Measurements from ENCODE around the gene CCR4.
"Not testable (repeated sequence)": the region's sequence is repeated elsewhere in the genome, so short reads cannot be mapped to it uniquely, and the experiment has no call there.

Gene CCR4

DNA sequence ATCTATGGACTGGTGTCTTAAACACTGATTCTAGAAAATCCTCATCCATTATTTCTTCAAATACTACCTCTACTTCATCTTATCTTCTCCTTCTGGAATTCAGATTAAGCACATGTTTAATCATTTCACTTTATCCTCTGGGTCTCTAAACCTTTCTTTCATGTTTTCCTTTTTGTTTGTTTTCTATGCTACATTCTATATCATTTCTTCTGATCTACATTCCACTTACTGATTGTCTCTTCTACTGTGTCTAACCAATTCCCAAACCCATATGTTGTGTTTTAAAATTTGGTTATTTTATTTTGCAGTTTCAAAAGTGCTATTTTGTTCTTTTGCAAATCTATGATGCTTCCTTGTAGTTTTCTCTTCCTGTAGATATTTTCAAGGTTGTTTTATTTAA lies 31.7 kb downstream of the CCR4 start:
- DNase-seq (ENCODE audit: low read depth, low spot score) = no peak

DNA sequence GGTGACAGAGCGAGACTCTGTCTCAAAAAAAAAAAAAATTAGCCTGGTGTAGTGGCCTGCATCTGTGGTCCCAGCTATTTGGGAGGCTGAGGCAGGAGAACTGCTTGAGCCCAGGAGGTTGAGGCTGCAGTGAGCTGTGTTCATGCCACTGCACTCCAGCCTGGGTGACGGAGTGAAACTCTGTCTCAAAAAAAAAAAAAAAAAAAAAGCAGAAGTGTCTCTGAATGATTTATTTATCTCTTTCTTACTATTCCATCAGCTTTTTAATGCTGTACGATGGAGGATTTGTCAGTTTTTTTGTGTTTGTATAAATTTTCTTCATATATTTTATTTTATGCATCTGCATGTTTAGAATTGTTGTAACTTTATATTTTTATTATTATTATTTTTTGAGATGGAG lies 33.5 kb downstream of the CCR4 start:
- not testable (repeated sequence) for DNase-seq (ENCODE audit: low read depth, low spot score)

DNA sequence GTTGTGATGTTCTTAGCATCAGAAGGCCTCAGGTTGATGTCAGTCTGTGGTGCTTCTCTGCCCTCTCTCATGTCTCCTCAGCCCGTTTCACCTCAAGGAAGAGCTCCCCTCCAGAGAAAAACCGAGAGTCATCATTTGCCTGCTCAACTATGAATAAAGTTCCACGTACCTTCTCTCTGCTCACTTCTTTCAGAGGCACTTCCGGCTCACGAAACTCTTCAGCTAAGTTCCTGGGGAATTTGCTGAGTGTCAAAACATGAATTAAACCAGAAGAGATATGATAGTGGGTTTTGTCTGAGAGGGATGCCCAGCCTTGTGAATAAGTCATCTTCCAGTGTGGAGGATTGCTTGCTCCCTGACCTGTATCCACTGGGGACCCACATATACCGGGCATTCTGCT lies 37.7 kb downstream of the CCR4 start:
- DNase-seq (ENCODE audit: low read depth, low spot score) = no peak

DNA sequence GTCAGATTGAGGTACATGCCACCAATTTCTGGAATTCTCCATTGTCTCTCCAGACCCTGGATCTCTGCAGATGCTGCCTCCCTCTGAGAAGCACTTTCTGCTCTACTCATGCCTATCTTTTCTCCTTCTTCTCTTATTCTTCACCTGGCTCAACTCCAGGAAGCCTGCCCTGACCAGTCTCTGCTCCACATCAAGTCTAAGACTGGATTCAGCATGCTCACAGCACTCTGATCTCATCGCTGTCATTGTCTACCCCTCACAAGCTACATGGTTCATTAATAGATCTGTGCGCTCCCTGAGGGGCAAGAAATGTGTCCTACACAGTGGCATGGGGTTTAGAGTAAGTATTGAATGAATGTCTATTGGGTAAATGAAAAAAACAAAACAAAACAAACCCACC lies 38.7 kb downstream of the CCR4 start:
- DNase-seq (ENCODE audit: low read depth, low spot score) = no peak

DNA sequence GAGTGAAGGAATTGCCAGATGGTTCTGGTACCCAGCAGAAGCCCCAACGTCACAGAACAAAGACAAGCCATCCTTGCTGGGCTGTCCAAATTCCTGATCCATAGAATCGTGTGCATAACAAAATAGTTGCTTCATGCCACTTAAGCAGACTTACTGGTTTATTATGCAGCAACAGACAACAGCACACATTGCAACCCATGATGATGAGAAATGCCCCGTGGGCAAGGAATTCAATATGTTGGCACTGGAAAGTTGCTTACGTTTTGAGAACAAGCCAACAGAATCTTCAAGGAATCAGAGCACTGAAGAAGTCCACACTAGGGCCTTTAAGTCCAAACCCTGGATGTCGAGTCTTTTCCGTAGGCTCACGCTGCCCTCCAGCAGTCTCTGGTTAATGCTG lies 40.3 kb downstream of the CCR4 start:
- no peak for DNase-seq (ENCODE audit: low read depth, low spot score)

DNA sequence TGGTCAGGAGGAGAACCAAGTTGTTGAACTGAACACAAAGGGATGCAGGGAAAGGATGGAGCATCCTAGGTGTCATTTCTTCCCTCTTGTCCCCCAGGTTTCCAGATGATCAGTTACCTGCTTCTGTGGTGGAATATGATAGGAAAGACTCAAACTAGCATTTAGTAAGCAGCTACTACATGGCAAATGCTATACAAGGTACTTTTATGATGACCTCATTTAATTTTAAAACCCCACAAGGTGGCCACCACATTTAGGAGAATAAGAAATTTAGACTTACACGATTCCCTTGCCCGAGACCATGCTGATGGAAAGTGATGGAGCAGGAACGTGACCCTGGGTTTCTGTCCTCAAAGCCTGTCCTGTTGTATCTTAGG lies 40.9 kb downstream of the CCR4 start:
- no peak for DNase-seq (ENCODE audit: low read depth, low spot score)

DNA sequence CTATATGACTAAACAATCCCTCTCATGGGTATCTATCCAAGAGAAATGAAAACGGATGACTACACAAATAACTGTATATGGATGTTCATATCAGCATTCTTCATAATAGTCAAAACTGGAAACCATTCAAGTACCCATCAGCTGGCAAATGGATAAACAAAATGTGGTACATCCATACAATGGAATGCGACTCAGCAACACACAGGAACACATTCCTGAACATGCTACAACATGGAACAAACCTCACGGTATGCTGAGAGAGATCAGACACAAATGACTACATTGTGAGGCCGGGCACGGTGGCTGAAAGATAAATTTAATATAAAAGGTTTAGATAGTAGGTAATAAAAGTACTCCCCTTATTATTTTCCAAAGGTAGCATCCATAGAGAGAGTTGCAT lies 42.6 kb downstream of the CCR4 start:
- no peak for DNase-seq (ENCODE audit: low read depth, low spot score)

DNA sequence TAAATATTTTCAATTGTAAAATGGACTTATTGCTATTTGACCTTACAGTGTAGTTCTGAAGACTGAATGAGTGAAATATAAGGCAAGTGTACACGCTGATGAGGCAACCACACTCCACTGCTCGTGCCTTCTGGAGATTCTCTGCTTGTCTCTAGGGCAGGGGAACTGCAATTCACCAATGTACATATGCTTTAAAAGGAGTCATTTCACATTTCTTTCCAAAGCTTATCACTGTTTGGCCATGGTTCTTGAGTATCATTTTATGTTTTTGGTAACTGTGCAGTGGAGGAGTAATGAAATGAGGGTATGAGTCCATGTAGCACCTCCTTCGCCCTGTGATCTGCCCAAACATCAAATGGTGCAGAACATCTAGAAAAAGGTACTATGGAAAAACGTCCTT lies 43.7 kb downstream of the CCR4 start:
- DNase-seq (ENCODE audit: low read depth, low spot score) = no peak

DNA sequence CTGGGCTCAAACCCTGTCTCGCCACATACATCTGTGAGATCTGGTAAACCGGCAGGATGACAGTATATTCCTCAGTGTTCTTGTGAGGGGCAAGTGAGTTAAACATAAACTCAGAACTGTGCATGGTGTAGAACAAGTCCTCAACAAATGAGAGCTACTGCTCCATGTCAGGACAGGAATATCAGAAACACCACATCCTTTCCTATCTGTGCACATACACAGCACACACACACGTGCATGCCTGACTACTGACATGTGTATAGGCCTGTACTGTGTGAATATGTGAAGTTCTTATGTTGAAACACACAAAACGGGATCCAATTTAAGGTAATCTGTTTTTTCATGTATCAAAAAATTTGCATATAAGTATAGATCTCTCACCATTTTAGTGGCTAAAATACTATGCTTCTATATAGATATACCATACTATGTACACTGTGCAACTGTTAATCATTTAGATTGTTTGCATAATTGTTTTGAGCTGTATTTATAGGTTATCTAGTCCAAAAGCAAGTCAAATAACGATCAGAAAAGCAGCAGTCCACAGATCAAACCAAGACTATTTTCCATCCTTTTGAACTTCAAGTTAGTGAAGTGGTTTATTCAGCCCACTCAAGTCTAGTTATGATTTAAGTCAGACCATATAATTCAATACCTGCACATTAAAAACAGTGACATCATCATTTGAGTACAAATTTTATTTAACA lies 44.8 kb downstream of the CCR4 start:
- DNase-seq (ENCODE audit: low read depth, low spot score) = no peak

DNA sequence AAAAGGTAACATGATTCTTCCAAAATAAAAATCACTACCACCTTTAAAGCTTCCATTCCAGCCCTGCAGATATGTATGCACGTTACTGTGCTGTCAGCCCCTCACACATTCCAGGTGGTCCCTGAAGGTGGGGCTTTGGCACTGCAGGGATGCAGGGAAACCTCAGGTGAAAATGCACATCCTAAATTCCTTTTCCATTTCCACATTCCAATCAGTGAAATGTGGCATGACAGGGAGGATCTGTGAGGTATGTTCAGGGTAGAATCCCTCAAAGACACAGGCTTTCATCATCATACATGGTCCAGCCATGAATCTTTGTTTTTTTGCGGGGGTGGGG lies 45.3 kb downstream of the CCR4 start:
- no peak for DNase-seq (ENCODE audit: low read depth, low spot score)

DNA sequence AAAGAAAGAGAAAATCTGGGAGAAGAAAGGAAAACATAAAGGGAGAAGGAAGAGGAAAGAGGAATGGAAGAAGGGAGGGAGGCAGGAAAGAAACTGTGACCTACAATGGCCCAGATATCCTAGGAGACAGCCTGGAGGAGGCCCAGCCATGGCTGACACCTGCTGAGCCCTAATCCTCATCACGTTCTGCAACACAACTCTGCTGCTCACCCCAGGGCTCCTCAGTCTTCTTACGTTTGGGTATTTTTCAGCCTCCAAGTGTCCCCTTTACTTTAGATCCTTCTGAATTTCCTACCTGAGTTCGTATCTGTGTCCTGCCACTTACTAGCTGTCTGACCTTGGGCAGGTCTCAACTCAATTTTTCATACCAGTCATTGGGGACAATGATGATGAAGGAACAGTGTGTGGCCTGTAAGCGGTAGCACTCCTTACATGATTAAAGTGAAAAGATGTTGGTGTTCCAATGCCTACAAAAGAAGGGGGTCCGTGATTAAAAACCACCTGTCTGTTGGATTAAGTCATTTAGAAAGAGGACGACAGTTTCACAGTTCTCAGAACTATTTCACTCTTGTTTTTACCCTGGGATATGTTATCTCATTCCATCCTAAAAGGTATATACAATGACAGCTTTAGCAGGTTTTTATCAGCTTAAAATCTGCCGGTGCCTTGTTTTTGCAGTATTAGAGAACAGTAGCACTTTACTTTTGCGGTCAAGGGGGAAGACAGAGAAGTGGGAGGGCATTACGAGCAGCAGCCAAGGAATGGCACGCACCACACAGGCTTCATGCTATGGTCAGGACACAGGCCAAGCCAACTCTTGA lies 47.4 kb downstream of the CCR4 start:
- no peak for DNase-seq (ENCODE audit: low read depth, low spot score)

DNA sequence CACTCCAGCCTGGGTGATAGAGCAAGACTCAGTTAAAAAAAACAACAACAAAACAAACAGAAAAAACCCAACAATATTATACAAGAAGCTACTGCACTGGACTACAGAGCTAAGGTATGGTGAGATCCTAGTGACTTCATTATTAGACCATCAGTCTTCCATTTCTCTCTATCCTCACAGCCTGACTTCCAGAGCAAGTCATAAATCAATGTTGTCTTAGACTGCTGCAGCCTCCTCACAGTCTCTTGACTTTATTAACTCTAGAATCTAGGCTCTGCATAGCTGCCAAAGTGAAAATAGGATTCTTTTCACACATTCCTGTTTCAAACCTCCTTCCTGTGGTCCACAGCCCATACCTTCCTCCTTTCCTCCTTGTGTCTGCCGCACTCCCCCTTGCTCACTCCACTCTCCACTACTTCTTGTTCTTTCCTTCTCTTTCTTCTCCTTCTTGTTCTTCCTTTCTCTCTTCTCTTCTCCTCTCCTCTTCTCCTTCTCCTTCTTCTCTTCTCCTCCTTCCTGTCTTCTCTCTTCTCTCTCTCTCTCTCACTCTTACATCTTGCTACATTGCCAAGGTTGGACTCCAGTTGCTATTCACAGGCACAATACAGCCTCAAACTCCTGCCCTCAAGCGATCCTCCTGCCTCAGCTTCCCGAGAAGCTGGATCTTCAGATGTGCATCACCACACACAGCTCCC lies 49.4 kb downstream of the CCR4 start:
- no peak for DNase-seq (ENCODE audit: low read depth, low spot score)

DNA sequence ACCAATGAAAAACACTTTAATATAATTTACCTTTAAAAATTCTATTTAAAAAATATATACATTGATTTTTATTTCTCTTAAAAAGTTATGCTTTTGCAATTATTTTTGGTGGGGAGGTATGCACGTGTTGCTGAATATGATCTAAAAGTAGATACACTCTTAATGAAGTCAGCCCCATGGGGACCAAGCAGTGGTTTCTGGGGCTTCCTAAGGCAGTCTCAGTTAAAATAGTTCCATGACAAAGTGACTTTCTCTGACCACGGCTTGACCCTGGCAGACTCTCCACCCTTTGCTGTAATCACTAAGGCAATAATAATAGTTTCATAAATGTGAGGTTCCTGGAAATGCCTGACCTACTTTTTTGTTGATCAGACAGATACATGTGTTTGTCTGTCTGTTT lies 50.4 kb downstream of the CCR4 start:
- no peak for DNase-seq (ENCODE audit: low read depth, low spot score)

DNA sequence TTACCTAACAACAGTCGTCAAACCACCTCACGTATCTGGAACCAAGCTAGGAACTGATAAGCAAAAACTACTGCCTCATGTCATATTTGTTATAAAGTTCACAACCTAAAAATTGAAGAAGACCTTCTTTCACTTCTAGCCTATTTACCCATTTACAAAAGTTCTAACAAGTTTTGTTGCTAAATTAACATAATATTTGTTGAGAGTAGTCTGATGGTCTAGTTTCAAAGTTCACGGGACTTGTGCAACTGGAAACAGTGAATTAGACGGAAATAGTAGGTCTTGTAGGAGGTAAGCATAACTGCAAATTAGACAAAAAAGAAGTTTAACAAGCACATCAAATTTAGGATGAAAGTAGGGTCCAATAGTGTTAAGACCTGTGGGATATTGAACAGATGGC lies 51.9 kb downstream of the CCR4 start:
- DNase-seq (ENCODE audit: low read depth, low spot score) = no peak

DNA sequence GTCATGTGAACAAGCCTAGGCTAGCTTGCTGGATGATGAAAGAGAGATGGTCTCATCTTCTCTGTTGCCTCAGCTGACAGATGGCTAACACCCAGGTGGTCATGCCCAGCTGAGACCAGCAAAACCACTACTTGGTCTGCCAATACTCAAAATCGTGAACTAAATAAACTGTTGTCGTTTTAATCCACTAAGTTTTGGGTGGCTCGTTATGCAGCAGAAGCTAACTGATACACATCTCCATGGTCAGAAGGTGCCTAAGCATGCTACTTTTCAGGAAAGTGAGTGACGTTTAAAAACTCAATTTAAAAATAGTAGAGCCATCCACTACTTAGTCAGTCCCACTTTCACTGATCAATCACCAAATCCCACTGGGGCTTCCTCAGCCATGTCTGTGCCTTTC lies 52.8 kb downstream of the CCR4 start:
- no peak for DNase-seq (ENCODE audit: low read depth, low spot score)

DNA sequence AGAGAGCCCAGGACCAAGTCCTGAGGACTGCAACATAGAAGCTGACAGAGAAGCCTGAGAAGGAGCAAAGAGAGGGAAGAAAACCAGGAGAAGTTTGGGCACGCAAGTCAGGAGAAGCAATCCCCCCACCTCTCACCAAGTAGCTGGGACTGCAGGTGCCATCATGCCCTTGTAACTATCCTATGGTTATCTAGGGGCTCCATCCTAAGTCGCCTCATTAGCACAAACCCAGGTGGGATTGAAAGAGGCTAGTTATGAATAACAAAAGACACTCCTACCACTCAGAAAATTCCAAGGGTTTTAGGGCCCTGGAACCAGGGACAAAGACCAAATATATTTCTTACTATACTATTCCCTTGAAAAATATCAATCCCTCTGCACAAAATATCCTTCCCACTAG lies 53.5 kb downstream of the CCR4 start:
- no peak for DNase-seq (ENCODE audit: low read depth, low spot score)
